GM21717 (cell line): ENCODE measurements around the gene SDK1.
"Not testable (repeated sequence)": the region's sequence is repeated elsewhere in the genome, so short reads cannot be mapped to it uniquely, and the experiment has no call there.

Source experiments
- ATAC-seq: cut with Tn5 transposase; IDR thresholded peaks from one replicate; pipeline ENCODE4 v1.9.1; 2021; ENCODE audit warnings: mild to moderate bottlenecking, moderate library complexity; ENCODE audit not compliant: unreplicated experiment

The SDK1 gene

DNA sequence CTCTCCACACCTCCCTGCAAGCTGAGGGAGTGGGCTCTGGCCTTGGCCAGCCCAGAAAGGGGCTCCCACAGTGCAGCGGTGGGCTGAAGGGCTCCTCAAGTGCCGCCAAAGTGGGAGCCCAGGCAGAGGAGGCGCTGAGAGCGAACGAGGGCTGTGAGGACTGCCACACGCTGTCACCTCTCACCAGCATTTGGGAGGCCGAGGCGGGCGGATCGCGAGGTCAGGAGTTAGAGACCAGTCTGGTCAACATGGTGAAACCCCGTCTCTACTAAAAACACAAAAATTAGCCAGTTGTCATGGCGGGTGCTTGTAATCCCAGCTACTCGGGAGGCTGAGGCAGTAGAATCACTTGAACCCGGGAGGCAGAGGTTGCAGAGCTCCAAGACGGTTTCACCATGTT, 1013.3 kb downstream of the SDK1 start:
- ATAC-seq: not testable (repeated sequence)
